ENCODE results near the gene SNX5. TPM values are rescaled to one million over a fixed set of nuclear protein-coding genes. Genes with fewer than 3 reads are reported as not detected.

Gene SNX5
- total and polyA plus RNA-seq, 2 of the 13 experiments (the other 11 are each of a cell fraction or from before 2014, with no cell fraction given), result 664 to 1,040 TPM

GRCh38 chr20:17896771-17897369, 71.7 kb downstream of the SNX5 start (continued):
- TF ChIP-seq, protein P1, sequence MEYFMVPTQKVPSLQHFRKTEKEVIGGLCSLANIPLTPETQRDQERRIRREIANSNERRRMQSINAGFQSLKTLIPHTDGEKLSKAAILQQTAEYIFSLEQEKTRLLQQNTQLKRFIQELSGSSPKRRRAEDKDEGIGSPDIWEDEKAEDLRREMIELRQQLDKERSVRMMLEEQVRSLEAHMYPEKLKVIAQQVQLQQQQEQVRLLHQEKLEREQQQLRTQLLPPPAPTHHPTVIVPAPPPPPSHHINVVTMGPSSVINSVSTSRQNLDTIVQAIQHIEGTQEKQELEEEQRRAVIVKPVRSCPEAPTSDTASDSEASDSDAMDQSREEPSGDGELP (IDR thresholded peaks at IDR 0.05; ENCODE audit: borderline replicate concordance, low read depth), result peak; percentile 55; the same call in 1 of the 2 replicates
- TF ChIP-seq SYNCRIP (IDR thresholded peaks at IDR 0.05; ENCODE audit: insufficient read depth, low read depth, low read length), result no peak
- TF ChIP-seq ZNF784 (CRISPR knock-in tag; IDR thresholded peaks at IDR 0.05; ENCODE audit: borderline replicate concordance), result 0 out of 2 replicates have a peak, but pooled peaks have one; percentile 14
- TF ChIP-seq ZFX (CRISPR knock-in tag; IDR thresholded peaks at IDR 0.05; ENCODE audit: low read depth), result peak; percentile 50; the same call in 1 of the 2 replicates
- TF ChIP-seq ZNF24 (IDR thresholded peaks at IDR 0.05), result peak; percentile 59; the same call in 1 of the 2 replicates
- peak; percentile 81; the same call in 1 of the 2 replicates for TF ChIP-seq SMARCC2 (IDR thresholded peaks at IDR 0.05)
- TF ChIP-seq, protein P2, sequence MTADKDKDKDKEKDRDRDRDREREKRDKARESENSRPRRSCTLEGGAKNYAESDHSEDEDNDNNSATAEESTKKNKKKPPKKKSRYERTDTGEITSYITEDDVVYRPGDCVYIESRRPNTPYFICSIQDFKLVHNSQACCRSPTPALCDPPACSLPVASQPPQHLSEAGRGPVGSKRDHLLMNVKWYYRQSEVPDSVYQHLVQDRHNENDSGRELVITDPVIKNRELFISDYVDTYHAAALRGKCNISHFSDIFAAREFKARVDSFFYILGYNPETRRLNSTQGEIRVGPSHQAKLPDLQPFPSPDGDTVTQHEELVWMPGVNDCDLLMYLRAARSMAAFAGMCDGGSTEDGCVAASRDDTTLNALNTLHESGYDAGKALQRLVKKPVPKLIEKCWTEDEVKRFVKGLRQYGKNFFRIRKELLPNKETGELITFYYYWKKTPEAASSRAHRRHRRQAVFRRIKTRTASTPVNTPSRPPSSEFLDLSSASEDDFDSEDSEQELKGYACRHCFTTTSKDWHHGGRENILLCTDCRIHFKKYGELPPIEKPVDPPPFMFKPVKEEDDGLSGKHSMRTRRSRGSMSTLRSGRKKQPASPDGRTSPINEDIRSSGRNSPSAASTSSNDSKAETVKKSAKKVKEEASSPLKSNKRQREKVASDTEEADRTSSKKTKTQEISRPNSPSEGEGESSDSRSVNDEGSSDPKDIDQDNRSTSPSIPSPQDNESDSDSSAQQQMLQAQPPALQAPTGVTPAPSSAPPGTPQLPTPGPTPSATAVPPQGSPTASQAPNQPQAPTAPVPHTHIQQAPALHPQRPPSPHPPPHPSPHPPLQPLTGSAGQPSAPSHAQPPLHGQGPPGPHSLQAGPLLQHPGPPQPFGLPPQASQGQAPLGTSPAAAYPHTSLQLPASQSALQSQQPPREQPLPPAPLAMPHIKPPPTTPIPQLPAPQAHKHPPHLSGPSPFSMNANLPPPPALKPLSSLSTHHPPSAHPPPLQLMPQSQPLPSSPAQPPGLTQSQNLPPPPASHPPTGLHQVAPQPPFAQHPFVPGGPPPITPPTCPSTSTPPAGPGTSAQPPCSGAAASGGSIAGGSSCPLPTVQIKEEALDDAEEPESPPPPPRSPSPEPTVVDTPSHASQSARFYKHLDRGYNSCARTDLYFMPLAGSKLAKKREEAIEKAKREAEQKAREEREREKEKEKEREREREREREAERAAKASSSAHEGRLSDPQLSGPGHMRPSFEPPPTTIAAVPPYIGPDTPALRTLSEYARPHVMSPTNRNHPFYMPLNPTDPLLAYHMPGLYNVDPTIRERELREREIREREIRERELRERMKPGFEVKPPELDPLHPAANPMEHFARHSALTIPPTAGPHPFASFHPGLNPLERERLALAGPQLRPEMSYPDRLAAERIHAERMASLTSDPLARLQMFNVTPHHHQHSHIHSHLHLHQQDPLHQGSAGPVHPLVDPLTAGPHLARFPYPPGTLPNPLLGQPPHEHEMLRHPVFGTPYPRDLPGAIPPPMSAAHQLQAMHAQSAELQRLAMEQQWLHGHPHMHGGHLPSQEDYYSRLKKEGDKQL (CRISPR knock-in tag; IDR thresholded peaks at IDR 0.05; ENCODE audit: low read depth), result peak; percentile 88
- TF ChIP-seq ZNF567 (CRISPR knock-in tag; IDR thresholded peaks at IDR 0.05; ENCODE audit: borderline replicate concordance), result 0 out of 2 replicates have a peak, but pooled peaks have one; percentile 40
- no peak for TF ChIP-seq ZNF768 (CRISPR knock-in tag; IDR thresholded peaks at IDR 0.05)
- TF ChIP-seq, protein P3, sequence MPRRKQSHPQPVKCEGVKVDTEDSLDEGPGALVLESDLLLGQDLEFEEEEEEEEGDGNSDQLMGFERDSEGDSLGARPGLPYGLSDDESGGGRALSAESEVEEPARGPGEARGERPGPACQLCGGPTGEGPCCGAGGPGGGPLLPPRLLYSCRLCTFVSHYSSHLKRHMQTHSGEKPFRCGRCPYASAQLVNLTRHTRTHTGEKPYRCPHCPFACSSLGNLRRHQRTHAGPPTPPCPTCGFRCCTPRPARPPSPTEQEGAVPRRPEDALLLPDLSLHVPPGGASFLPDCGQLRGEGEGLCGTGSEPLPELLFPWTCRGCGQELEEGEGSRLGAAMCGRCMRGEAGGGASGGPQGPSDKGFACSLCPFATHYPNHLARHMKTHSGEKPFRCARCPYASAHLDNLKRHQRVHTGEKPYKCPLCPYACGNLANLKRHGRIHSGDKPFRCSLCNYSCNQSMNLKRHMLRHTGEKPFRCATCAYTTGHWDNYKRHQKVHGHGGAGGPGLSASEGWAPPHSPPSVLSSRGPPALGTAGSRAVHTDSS (CRISPR knock-in tag; conservative IDR thresholded peaks at IDR 0.05), result no peak
- peak; percentile 94 for TF ChIP-seq ZNF317 (CRISPR knock-in tag; IDR thresholded peaks at IDR 0.05)
- TF ChIP-seq, protein P4, sequence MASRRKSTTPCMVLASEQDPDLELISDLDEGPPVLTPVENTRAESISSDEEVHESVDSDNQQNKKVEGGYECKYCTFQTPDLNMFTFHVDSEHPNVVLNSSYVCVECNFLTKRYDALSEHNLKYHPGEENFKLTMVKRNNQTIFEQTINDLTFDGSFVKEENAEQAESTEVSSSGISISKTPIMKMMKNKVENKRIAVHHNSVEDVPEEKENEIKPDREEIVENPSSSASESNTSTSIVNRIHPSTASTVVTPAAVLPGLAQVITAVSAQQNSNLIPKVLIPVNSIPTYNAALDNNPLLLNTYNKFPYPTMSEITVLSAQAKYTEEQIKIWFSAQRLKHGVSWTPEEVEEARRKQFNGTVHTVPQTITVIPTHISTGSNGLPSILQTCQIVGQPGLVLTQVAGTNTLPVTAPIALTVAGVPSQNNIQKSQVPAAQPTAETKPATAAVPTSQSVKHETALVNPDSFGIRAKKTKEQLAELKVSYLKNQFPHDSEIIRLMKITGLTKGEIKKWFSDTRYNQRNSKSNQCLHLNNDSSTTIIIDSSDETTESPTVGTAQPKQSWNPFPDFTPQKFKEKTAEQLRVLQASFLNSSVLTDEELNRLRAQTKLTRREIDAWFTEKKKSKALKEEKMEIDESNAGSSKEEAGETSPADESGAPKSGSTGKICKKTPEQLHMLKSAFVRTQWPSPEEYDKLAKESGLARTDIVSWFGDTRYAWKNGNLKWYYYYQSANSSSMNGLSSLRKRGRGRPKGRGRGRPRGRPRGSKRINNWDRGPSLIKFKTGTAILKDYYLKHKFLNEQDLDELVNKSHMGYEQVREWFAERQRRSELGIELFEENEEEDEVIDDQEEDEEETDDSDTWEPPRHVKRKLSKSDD (CRISPR knock-in tag; IDR thresholded peaks at IDR 0.05; ENCODE audit: low read depth), result no peak
- TF ChIP-seq STAG1 (CRISPR knock-in tag; IDR thresholded peaks at IDR 0.05), result peak; percentile 72
- TF ChIP-seq, protein P5, sequence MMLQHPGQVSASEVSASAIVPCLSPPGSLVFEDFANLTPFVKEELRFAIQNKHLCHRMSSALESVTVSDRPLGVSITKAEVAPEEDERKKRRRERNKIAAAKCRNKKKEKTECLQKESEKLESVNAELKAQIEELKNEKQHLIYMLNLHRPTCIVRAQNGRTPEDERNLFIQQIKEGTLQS (CRISPR knock-in tag; IDR thresholded peaks at IDR 0.05), result peak; percentile 94
- TF ChIP-seq TCF7 (IDR thresholded peaks at IDR 0.05; ENCODE audit: low read depth), result peak; percentile 74
